Measurements from ENCODE around the gene NPEPPS. TPM values are rescaled to one million over a fixed set of nuclear protein-coding genes. Genes with fewer than 3 reads are reported as not detected.

NPEPPS gene
- total and polyA plus RNA-seq, 2 donors (not counting 3 experiments of a cell fraction or from before 2014, with no cell fraction given): 69.2 to 102 TPM

- no peak for TF ChIP-seq EZH2 (IDR thresholded peaks at IDR 0.05; ENCODE audit: borderline replicate concordance, low read depth, low read length, severe bottlenecking)
- TF ChIP-seq MAX (IDR thresholded peaks at IDR 0.05; ENCODE audit: insufficient read depth, insufficient read length): no peak
- TF ChIP-seq POLR2A (IDR thresholded peaks at IDR 0.05; ENCODE audit: low read depth, low read length): no peak
- no peak for TF ChIP-seq JUN (IDR thresholded peaks at IDR 0.05; ENCODE audit: borderline replicate concordance, insufficient read depth, insufficient read length, low read depth)
- no peak for TF ChIP-seq MYC (IDR thresholded peaks at IDR 0.05; ENCODE audit: low read depth, low read length)
- TF ChIP-seq FOS (IDR thresholded peaks at IDR 0.05; ENCODE audit: borderline replicate concordance, insufficient read depth, low read length): no peak
- TF ChIP-seq POLR2AphosphoS5 (IDR thresholded peaks at IDR 0.05; ENCODE audit: insufficient read depth, low read depth, low read length): no peak
- Histone ChIP-seq H3K36me3 (ENCODE audit: control insufficient read depth in 2 of 2, extremely low read depth in 1 of 2, insufficient read depth in 2 of 2, low read length in 2 of 2) (no peaks in the 10 kb centered on the region), H3K4me3 (replicated peaks in 1 of 3; ENCODE audit: insufficient read depth in 1 of 3, low read depth in 1 of 3, low read length in 3 of 3) (no peak overlapping the region), H3K9me1 (replicated peaks; ENCODE audit: control insufficient read depth, extremely low read depth, insufficient read depth, low read length) (no peaks in the 10 kb centered on the region), H3K4me1 (ENCODE audit: control insufficient read depth, extremely low read depth, insufficient read depth, low read length) (peaks cover 9% of the 10 kb centered on the region), H2AFZ (ENCODE audit: low read depth, low read length) (no peak overlapping the region), H4K20me1 (replicated peaks; ENCODE audit: control insufficient read depth, extremely low read depth, insufficient read depth, low read length) (no peaks in the 10 kb centered on the region), H3K4me2 (ENCODE audit: insufficient read depth, low read length) (no peak overlapping the region), H3K79me2 (ENCODE audit: control insufficient read depth, insufficient read depth, low read length) (no peaks in the 10 kb centered on the region), H3K9ac (replicated peaks; ENCODE audit: extremely low read depth, insufficient read depth, low read length) (no peak overlapping the region), H3K27ac (ENCODE audit: insufficient read depth, low read depth, low read length) (no peak overlapping the region), H3K9me3 (replicated peaks; ENCODE audit: control insufficient read depth, insufficient read depth, low read length) (no peaks in the 10 kb centered on the region), H3K27me3 (ENCODE audit: control insufficient read depth in 2 of 2, insufficient read depth in 2 of 2, low read length in 2 of 2) (no peaks in the 10 kb centered on the region)
- FAIRE-seq (no peak), DNase-seq (ENCODE audit: low read depth, low spot score) (no peak)
- CTCF ChIA-PET: interaction anchor here (0.7 to 1.6 kb wide), 3 partner anchors 9 to 18 kb away, joined by 3 read pairs; no protein-coding TSS in a partner anchor
- intact Hi-C loops (cut with micrococcal nuclease): no loop called here
- no TSS peak for BruUV-seq (replicated peaks)
- dilution Hi-C loops (cut with MboI; ENCODE audit: extremely low pct_ligation_motif_present, low sequenced_read_pairs): no loop called here
- POLR2A ChIA-PET: no interaction called here
These were observed 109.2 kb downstream of the NPEPPS start for GRCh38 chr17:47640076-47640475.

GRCh38 chr17:47641202-47641601 is 110.3 kb downstream of the NPEPPS start:
- H3K79me2 ChIP-seq (ENCODE audit: control insufficient read depth, insufficient read depth, low read length): no peaks in the 10 kb centered on the region
- no peaks in the 10 kb centered on the region for H4K20me1 ChIP-seq (replicated peaks; ENCODE audit: control insufficient read depth, extremely low read depth, insufficient read depth, low read length)
- H3K9ac ChIP-seq (replicated peaks; ENCODE audit: extremely low read depth, insufficient read depth, low read length): no peak overlapping the region
- dilution Hi-C loops (cut with MboI; ENCODE audit: extremely low pct_ligation_motif_present, low sequenced_read_pairs): no loop called here
- H3K27ac ChIP-seq (ENCODE audit: insufficient read depth, low read depth, low read length): no peak overlapping the region
- ChIA-PET POLR2A (no interaction called here), CTCF (no interaction called here)
- H3K4me2 ChIP-seq (ENCODE audit: insufficient read depth, low read length): no peak overlapping the region
- H2AFZ ChIP-seq (ENCODE audit: low read depth, low read length): no peak overlapping the region
- H3K9me3 ChIP-seq (replicated peaks; ENCODE audit: control insufficient read depth, insufficient read depth, low read length): no peaks in the 10 kb centered on the region
- no peaks in the 10 kb centered on the region for H3K36me3 ChIP-seq (ENCODE audit: control insufficient read depth in 2 of 2, extremely low read depth in 1 of 2, insufficient read depth in 2 of 2, low read length in 2 of 2)
- DNase-seq (ENCODE audit: low read depth, low spot score) (no peak), FAIRE-seq (no peak)
- BruUV-seq (replicated peaks): no TSS peak
- peaks cover 4% of the 10 kb centered on the region for H3K4me1 ChIP-seq (ENCODE audit: control insufficient read depth, extremely low read depth, insufficient read depth, low read length)
- H3K9me1 ChIP-seq (replicated peaks; ENCODE audit: control insufficient read depth, extremely low read depth, insufficient read depth, low read length): no peaks in the 10 kb centered on the region
- intact Hi-C loops (cut with micrococcal nuclease): no loop called here
- no peaks in the 10 kb centered on the region for H3K27me3 ChIP-seq (ENCODE audit: control insufficient read depth in 2 of 2, insufficient read depth in 2 of 2, low read length in 2 of 2)
- TF ChIP-seq MAX (IDR thresholded peaks at IDR 0.05; ENCODE audit: insufficient read depth, insufficient read length): no peak
- TF ChIP-seq JUN (IDR thresholded peaks at IDR 0.05; ENCODE audit: borderline replicate concordance, insufficient read depth, insufficient read length, low read depth): no peak
- TF ChIP-seq GATA2 (IDR thresholded peaks at IDR 0.05; ENCODE audit: insufficient read depth, insufficient read length, low read depth, low read length): no peak
- no peak for TF ChIP-seq POLR2AphosphoS5 (IDR thresholded peaks at IDR 0.05; ENCODE audit: insufficient read depth, low read depth, low read length)
- H3K4me3 ChIP-seq (replicated peaks in 1 of 3; ENCODE audit: insufficient read depth in 1 of 3, low read depth in 1 of 3, low read length in 3 of 3): no peak overlapping the region

Measured in endothelial cell of umbilical vein (primary cell).